K562 (cell line): ENCODE results near the gene HFE. TPM values are rescaled to one million over a fixed set of nuclear protein-coding genes. Genes with fewer than 3 reads are reported as not detected.

ENCODE experiments used
- C11orf30 ChIP-seq: fragments of 450-650 bp; IDR thresholded peaks from 2 replicates; pipeline ENCODE4 v1.6.1; 2016; ENCODE audit warnings: low read depth, mild to moderate bottlenecking
- CBX8 ChIP-seq: fragments of 200-600 bp; sonication (generic); IDR thresholded peaks from 2 replicates; pipeline ENCODE4 v1.6.1; 2012; ENCODE audit warnings: borderline replicate concordance, mixed run types, low read depth, mild to moderate bottlenecking, moderate library complexity, mixed read lengths, low read length, control low read depth, inconsistent platforms; ENCODE audit not compliant: poor library complexity, severe bottlenecking; ENCODE audit errors: extremely low read depth
- CHAMP1 ChIP-seq: fragments of 450-650 bp; IDR thresholded peaks from 2 replicates; pipeline ENCODE4 v1.6.1; 2016; ENCODE audit warnings: mild to moderate bottlenecking
- CTBP1 ChIP-seq: fragments of 450-650 bp; IDR thresholded peaks from 2 replicates; pipeline ENCODE4 v1.6.1; 2016; ENCODE audit warnings: borderline replicate concordance
- CTCFL ChIP-seq: IDR thresholded peaks from 2 replicates; pipeline ENCODE4 v1.6.1; 2011; ENCODE audit warnings: borderline replicate concordance, low read depth, mild to moderate bottlenecking, moderate library complexity, low read length; ENCODE audit not compliant: insufficient read depth, poor library complexity, severe bottlenecking
- EP400 ChIP-seq: fragments of 450-650 bp; IDR thresholded peaks from 2 replicates; pipeline ENCODE4 v1.6.1; 2017; ENCODE audit warnings: antibody characterized with exemption, mild to moderate bottlenecking, moderate library complexity
- ESRRA ChIP-seq: fragments of 450-650 bp; IDR thresholded peaks from 2 replicates; pipeline ENCODE4 v1.6.1; 2014; ENCODE audit warnings: low read depth, mild to moderate bottlenecking, moderate library complexity, borderline replicate concordance
- HDAC2 ChIP-seq: fragments of 450-650 bp; IDR thresholded peaks from 2 replicates; pipeline ENCODE4 v1.6.1; 2016; ENCODE audit warnings: mild to moderate bottlenecking
- KAT7 ChIP-seq: sonication (generic); formaldehyde crosslinking; IDR thresholded peaks from 2 replicates; pipeline ENCODE4 v1.8.0; 2022; ENCODE audit warnings: missing genetic modification reagents, mild to moderate bottlenecking, borderline replicate concordance
- MAFF ChIP-seq: IDR thresholded peaks from 2 replicates; pipeline ENCODE4 v1.6.1; 2012; ENCODE audit warnings: low read length, improper control_type of control experiment
- NRF1 ChIP-seq, 2 experiments: fragments of 450-650 bp; IDR thresholded peaks in 1 of 2; conservative IDR thresholded peaks in 1 of 2; 2 replicates each; pipeline ENCODE4 v1.6.1; 2014; ENCODE audit warnings: mild to moderate bottlenecking in 2 of 2
- RCOR1 ChIP-seq, 2 experiments: IDR thresholded peaks; 2 replicates each; pipeline ENCODE4 v1.6.1; 2012; ENCODE audit warnings: low read depth in 2 of 2, low read length in 2 of 2, borderline replicate concordance in 1 of 2, improper control_type of control experiment in 1 of 2
- SIN3B ChIP-seq: fragments of 450-650 bp; IDR thresholded peaks from 2 replicates; pipeline ENCODE4 v1.6.1; 2017; ENCODE audit warnings: low read depth, mild to moderate bottlenecking, moderate library complexity
- SMAD2 ChIP-seq: fragments of 150-350 bp; IDR thresholded peaks from 2 replicates; pipeline ENCODE4 v1.6.1; 2014; ENCODE audit warnings: low read depth, mild to moderate bottlenecking, low read length
- ZBTB7A ChIP-seq: IDR thresholded peaks from 2 replicates; pipeline ENCODE4 v1.6.1; 2011; ENCODE audit warnings: low read depth, mild to moderate bottlenecking, low read length, moderate library complexity, borderline replicate concordance; ENCODE audit not compliant: control insufficient read depth
- ZFX ChIP-seq: sonication (generic); formaldehyde crosslinking; IDR thresholded peaks from 2 replicates; pipeline ENCODE4 v1.8.0; 2022; ENCODE audit warnings: mild to moderate bottlenecking, missing genetic modification reagents, moderate library complexity
- polyA plus RNA-seq, 8 experiments: library from polyadenylated mRNA; depleted of rRNA in 4 of 8; stranded (reverse) in 5 of 8; unstranded in 3 of 8; fragments of >200 nt; fragmentation: Nextera tagmentation in 2 of 8; fragmentation: Illumina TruSeq in 1 of 8; extraction: Ambion mirVana in 2 of 8; extraction: Trizol in 1 of 8; gene quantifications; 2 replicates each; pipeline versions ENCODE4 v1.2.1 to v1.2.3, GENCODE V29; 2011 to 2014; ENCODE audit warnings: inconsistent platforms in 1 of 8, missing spikeins in 1 of 8
- total RNA-seq, 7 experiments: library from RNA; depleted of rRNA in 6 of 7; stranded (reverse); fragments of >200 nt in 6 of 7; fragmentation: Illumina TruSeq in 2 of 7; extraction: Trizol in 2 of 7; gene quantifications; 2 replicates each; pipeline versions ENCODE4 v1.2.1 to v1.2.3, GENCODE V29; 2011 to 2021; ENCODE audit warnings: low replicate concordance in 1 of 7

The HFE gene
- total and polyA plus RNA-seq, 9 of the 15 experiments (the other 6 are each of a cell fraction or from before 2014, with no cell fraction given): 0.14 to 1.2 (median 0.76) TPM

GRCh38 chr6:26087284-26088115, at the start of gene HFE (continued):
- TF ChIP-seq CTCFL (peak; percentile 99), CBX8 (no peak), MAFF (peak; percentile 43; the same call in 1 of the 2 replicates), HDAC2 (0 out of 2 replicates have a peak, but pooled peaks have one; percentile 82), CTBP1 (peak; percentile 61), EP400 (peak; percentile 41; the same call in 1 of the 2 replicates), ZFX (peak; percentile 68), SMAD2 (no peak), CHAMP1 (no peak), C11orf30 (peak; percentile 67; the same call in 1 of the 2 replicates), ZBTB7A (peak; percentile 89; the same call in 1 of the 2 replicates), ESRRA (peak; percentile 23; the same call in 1 of the 2 replicates), KAT7 (CRISPR knock-in tag) (0 out of 2 replicates have a peak, but pooled peaks have one; percentile 16), SIN3B (no peak), NRF1 (conservative IDR thresholded peaks at IDR 0.05 in 1 of 2, IDR thresholded peaks at IDR 0.05 in 1 of 2) (peak; percentile 40 to 50), RCOR1 (IDR thresholded peaks at IDR 0.05; ENCODE audit: borderline replicate concordance in 1 of 2, low read depth in 2 of 2, low read length in 2 of 2) (peak in 1 of 2 experiments; percentile 59; a peak in 1 of 4 replicates)
